Mononuclear cell (primary cell): Measurements from ENCODE around the gene SHROOM4. TPM values are rescaled to one million over a fixed set of nuclear protein-coding genes. Genes with fewer than 3 reads are reported as not detected.

Experiments
- H3K27me3 ChIP-seq: 2 replicates; pipeline ENCODE4 v1.6.0; 2011; ENCODE audit warnings: low read length, control low read depth; ENCODE audit not compliant: insufficient read depth
- H3K4me1 ChIP-seq: 2 replicates; pipeline ENCODE4 v1.5.1; 2011; ENCODE audit warnings: mild to moderate bottlenecking, low read length, control low read depth; ENCODE audit not compliant: insufficient read depth
- H3K4me3 ChIP-seq: 2 replicates; pipeline ENCODE4 v1.5.1; 2011; ENCODE audit warnings: mild to moderate bottlenecking, low read length, moderate library complexity
- H3K9me3 ChIP-seq: 2 replicates; pipeline ENCODE4 v1.5.1; 2011; ENCODE audit warnings: low read depth, mild to moderate bottlenecking, control low read depth, low read length
- total RNA-seq: library from RNA; depleted of rRNA; stranded (reverse); fragments of >200 nt; gene quantifications from one replicate; pipeline ENCODE4 v1.2.3, GENCODE V29; 2012

The SHROOM4 gene
- total RNA-seq, 1 donor = 0.31 TPM

DNA sequence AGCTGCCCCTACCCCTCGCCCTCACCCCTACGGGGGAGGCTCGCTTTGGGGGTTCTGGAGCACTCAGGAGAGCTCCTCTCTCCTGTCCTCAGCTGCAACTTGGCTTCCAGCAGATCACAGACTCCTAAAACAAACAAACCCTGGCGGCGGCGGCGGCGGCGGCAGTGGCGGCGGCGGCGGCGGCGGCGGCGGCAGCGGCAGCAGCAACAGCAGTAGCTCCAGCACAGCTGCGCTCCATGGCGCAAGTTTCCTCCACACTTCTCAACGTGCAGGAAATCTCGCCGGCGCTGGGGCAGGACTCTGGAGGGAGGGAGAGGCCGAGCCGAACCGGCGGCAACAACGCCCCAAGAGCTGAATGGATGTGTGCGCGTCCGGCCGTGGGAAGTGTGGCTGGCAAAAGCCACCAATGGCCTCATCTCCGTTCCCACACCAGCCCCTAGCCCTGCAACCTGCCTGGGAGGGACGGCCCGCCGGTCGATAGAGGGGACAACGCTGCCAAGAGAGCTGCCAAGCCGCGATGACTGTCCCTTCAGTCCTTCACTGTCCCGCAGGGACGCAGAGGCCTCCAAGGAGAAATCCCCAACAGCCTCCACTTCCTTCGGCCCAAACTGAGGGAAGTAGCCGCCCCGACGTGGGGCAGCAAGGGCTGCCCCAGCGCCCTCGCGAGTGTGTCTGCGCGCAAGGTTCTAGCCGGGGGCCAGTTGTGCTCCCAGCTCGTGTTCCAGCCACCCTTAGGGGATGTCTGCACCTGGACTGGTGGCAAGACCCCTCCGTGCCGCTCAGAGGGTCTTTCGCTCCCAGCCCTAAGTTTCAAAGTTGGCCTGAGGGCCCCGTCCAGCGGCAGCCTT, 775 bp downstream of the SHROOM4 start:
- H3K27me3 ChIP-seq = no peaks in the 10 kb centered on the region
- H3K4me3 ChIP-seq = no peak overlapping the region

DNA sequence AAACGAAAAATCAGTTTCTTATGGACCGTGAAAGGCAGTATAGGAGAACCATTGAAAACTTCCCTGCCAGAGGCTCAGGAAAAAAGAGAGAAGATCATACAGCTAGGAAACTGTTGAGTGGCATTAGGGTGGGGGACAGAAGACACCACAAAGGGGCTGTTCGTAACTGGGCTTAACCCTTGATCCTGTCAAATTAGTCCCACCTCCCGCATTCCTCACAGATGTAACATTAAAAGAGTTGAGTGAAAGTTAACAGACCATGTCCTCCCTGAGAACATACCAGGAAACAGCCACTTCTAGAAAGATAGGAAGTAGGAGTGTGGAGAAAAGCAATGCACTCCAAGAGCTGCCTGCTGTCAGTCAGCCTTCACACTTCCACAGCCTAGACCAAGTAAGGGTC, 8.7 kb downstream of the SHROOM4 start:
- Histone ChIP-seq H3K4me1 (no peaks in the 10 kb centered on the region), H3K9me3 (no peaks in the 10 kb centered on the region), H3K4me3 (no peak overlapping the region), H3K27me3 (no peaks in the 10 kb centered on the region)

More for the DNA sequence above, 775 bp downstream of the SHROOM4 start:
- H3K9me3 ChIP-seq = no peaks in the 10 kb centered on the region
- no peaks in the 10 kb centered on the region for H3K4me1 ChIP-seq

DNA sequence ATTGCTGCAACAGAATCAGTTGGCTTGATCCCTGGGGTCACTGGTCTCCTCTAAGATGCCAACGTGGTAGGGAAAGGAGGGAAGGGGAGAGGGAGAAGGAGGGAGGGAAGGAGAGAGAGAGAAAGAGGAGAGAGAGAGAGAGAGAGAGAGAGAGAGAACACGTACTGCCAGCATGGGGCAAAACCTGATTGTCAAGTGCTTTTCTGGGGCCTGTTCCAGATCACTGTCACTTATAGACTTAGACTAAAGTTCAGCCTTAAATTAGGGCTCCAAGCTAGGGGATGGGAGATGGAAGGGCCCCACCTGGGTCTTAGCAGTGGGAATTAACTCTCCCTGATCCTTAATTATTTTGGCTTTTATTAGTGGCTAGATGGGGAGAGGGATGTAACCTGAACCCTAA, 12.9 kb downstream of the SHROOM4 start:
- H3K27me3 ChIP-seq = no peaks in the 10 kb centered on the region
- no peaks in the 10 kb centered on the region for H3K4me1 ChIP-seq
- no peak overlapping the region for H3K4me3 ChIP-seq
- no peaks in the 10 kb centered on the region for H3K9me3 ChIP-seq

DNA sequence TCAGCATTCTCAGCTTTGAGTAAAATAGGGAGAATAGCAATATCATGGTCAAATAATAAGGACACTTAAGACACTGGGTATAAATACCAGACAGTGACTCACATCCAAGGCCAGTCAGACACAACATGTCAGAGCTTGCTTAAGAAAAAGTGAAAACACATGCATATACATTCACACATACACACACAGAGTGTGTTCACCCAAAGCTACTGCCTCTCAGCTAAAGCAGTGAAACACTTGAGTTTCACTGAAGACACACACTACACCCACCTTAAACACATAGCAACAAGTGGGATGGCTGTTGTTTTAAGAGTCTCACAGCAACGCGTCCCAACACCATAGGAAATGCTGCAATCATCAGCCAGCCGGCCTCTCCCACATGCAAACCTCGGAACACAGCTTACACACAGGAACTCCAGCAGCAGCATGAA, 14.4 kb downstream of the SHROOM4 start:
- no peak overlapping the region for H3K4me3 ChIP-seq

DNA sequence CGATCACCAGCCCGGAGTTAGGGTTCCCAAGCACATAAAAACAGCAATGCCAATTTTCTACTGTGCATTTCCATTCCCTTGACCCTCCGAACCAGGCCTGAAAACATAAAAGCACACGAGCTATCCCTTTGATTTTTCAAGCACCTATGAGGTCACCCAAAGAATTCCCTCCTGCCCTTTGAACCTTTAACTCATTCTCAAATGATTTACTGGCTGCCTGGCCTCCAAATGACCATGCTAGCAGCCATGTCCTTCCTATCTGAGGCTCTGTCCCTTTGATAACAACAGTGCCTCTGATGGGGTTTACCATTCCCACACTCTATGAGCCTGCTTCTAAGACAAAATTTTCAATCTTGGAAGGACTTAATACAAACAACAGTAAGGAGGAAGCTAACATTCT, 15.2 kb downstream of the SHROOM4 start:
- Histone ChIP-seq H3K4me1 (no peaks in the 10 kb centered on the region), H3K27me3 (no peaks in the 10 kb centered on the region), H3K9me3 (no peaks in the 10 kb centered on the region), H3K4me3 (no peak overlapping the region)

More for the DNA sequence above, 14.4 kb downstream of the SHROOM4 start:
- Histone ChIP-seq H3K4me1 (no peaks in the 10 kb centered on the region), H3K27me3 (no peaks in the 10 kb centered on the region), H3K9me3 (no peaks in the 10 kb centered on the region)

DNA sequence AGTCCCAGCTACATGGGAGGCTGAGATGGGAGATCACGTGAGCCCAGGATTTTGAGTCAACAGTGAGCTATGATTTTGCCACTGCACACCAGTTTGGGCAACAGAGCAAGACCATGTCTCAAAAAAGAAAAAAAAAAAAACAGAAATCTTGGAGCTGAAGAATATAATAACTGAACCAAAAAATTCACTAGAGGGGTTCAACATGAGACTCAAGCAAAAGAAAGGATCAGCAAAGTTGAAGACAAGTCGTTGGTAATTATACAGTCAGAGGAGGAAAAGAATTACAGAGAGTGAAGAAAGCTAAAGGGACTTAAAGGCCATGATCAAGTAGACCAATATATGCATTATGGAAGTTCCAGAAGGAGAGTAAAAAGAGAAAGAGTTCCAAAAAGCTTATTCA, 26.9 kb downstream of the SHROOM4 start:
- Histone ChIP-seq H3K27me3 (no peaks in the 10 kb centered on the region), H3K9me3 (no peaks in the 10 kb centered on the region), H3K4me3 (no peak overlapping the region), H3K4me1 (no peaks in the 10 kb centered on the region)

DNA sequence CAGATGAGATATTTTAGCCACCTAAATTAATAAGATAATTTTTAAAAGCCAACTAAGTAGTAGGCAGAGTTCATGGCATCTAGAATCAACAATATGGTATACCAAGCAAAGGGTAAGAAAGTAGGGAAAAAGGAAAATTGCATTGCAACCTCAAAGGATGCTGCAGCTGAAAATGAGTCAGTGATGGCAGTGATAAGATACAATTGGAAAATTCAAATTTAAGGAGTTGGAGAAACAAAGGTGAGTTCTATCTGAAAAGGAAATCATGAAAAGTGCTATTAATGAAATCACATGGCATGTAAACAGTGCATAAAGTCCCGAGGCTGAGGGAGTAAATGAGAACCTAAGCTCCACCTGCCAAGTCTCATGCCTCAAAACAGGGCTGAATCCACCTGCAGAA, 33.9 kb downstream of the SHROOM4 start:
- no peaks in the 10 kb centered on the region for H3K9me3 ChIP-seq
- H3K27me3 ChIP-seq = no peaks in the 10 kb centered on the region
- no peak overlapping the region for H3K4me3 ChIP-seq
- no peaks in the 10 kb centered on the region for H3K4me1 ChIP-seq

DNA sequence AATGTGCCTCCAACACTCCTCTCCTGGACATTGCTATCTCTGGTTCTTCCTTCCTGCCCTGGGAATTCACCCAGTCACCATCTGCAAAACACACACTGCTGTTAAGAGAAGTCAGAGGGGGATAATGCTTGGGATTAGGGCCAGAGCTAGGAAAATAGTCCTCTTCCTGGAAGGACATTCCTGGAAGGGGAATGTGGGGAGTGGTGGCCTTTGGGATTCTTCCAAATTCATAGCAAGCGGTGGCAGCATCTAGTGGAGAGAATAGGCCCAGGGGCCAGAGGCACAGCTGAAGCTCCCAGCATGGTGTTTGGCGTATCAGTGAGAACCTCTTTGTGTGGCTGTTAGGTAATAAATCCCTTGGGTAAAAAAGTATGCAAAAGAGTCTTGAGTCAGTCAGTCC, 34.3 kb downstream of the SHROOM4 start:
- Histone ChIP-seq H3K27me3 (no peaks in the 10 kb centered on the region), H3K4me1 (no peaks in the 10 kb centered on the region), H3K4me3 (no peak overlapping the region), H3K9me3 (no peaks in the 10 kb centered on the region)

DNA sequence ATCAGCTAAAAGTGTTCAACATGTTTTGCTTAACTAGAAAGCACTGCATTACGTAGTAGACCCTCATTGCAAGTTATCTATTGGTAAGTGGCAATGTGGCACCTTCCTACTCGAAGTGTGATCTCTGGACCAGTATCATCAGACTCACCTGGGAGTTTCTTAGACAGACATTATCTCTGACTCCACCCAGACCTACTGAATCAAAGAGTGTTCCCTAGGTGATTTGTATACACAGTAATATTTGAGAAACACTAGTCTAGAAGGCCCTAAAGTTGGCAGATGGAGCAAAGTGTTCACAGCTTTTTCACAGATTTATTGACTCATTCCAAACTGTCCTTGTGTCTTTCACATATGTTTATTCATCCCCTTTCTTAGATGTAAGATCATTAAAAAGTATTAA, 35.7 kb downstream of the SHROOM4 start:
- Histone ChIP-seq H3K4me3 (no peak overlapping the region), H3K27me3 (no peaks in the 10 kb centered on the region), H3K4me1 (no peaks in the 10 kb centered on the region), H3K9me3 (no peaks in the 10 kb centered on the region)

DNA sequence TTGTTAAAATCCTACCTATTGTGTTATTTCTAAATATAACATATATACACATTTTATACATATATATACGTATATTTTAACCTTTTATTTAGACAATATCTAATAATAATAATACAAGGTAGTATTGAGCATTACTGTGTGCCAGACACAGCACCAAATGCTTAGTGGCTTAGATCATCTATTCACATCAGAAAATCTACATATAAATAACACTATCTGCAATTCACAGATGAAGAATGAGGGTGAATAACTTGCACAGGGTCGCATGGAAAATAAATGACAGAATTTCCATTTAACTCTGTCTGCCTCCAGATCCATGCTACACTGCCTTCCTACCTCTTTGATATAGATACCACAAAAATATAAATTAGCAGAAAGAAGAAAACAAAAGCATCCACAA, 37.7 kb downstream of the SHROOM4 start:
- no peaks in the 10 kb centered on the region for H3K27me3 ChIP-seq
- no peaks in the 10 kb centered on the region for H3K4me1 ChIP-seq
- H3K4me3 ChIP-seq = no peak overlapping the region
- H3K9me3 ChIP-seq = no peaks in the 10 kb centered on the region

DNA sequence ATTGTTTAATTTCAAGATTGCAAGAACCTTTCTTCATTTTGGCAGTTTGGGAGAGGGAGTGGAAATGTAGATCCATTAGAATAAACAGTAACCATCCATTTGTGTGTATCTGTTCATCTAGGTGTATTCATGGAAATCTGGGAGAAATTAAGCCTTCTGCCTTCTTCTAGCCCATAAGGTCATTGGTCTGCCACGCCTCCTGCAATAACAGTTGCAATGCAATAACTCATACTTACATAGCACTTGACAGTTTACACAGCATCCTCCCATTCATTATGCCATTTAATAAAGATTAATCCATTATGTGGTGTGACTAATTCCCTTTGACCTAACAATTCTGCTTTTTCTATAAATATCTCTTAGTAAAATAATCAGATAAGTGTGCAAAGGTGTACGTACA, 42.6 kb downstream of the SHROOM4 start:
- no peak overlapping the region for H3K4me3 ChIP-seq
- no peaks in the 10 kb centered on the region for H3K27me3 ChIP-seq
- H3K4me1 ChIP-seq = no peaks in the 10 kb centered on the region

DNA sequence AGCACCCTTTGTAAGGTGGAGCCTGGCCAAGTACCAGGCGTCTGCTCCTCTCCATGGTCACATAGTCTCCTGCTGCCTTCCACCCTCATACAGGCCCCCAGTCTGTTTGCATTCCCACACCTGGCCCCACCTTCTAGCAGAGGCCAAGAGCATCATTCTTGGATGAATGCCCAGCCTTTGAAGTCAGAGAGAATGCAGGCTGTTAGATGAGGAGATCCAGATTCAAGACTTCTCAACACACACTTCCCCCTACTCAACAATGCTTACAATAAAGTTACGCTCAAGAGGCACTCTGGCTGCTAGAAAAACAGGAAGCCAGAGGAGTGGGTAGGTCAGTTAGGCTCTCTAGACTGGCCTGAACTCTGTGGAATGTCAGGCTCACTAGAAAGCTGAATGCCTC, 43.3 kb downstream of the SHROOM4 start:
- Histone ChIP-seq H3K4me3 (no peak overlapping the region), H3K27me3 (no peaks in the 10 kb centered on the region), H3K4me1 (no peaks in the 10 kb centered on the region), H3K9me3 (no peaks in the 10 kb centered on the region)

More for the DNA sequence above, 42.6 kb downstream of the SHROOM4 start:
- H3K9me3 ChIP-seq = no peaks in the 10 kb centered on the region

DNA sequence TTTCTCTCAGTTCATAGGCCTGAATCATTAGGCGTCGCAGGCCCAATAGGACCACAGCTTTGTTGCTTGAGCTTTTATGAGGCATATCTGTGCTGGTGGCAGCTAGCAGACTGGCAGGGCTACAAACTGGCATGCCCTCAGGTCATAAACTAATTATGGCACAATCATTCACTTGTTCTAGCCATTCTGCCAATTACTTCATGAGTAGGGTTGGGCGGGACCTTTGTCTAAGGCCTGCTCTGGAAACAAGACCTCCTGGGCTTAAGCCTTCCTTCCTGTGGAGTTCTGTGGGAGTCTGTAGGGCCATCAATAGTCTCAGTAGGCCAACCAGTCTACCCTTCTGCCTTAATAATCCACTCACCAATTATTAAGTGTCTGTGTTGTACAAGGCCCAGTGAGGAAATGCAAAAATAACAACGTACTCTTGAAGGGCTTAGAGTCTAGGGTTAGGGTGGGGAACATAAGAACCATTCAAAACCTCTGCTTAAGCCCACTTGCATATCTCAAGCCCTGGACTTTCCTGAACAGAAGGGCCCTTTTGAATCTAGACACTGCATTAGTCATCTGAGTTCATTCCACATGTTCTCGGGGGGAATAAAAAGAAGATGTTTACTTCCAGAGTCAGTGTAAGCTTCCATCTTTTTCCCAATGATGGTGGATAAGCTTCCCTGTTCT, 44.5 kb downstream of the SHROOM4 start:
- Histone ChIP-seq H3K4me1 (no peaks in the 10 kb centered on the region), H3K4me3 (no peak overlapping the region), H3K27me3 (no peaks in the 10 kb centered on the region), H3K9me3 (no peaks in the 10 kb centered on the region)

DNA sequence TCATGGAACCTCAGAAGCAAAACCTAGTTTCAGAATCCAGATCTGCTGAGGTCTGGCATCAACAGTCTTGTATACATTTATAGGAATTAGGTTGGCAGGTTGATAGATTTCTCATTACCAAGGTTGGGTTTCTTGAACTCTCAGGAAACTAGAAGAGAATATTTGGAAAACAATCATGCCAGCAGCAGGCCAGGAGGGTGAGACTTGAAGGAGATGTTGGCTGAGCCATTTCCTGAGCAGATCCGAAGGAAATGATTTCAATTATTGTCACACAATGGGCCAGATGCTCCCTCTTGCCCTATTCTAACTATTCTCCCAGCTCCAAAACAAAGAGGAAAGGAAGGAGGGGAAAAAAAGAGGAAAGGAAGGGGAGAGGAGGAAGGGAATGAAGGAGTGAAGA, 45.2 kb downstream of the SHROOM4 start:
- Histone ChIP-seq H3K4me3 (no peak overlapping the region), H3K9me3 (no peaks in the 10 kb centered on the region), H3K4me1 (no peaks in the 10 kb centered on the region), H3K27me3 (no peaks in the 10 kb centered on the region)

DNA sequence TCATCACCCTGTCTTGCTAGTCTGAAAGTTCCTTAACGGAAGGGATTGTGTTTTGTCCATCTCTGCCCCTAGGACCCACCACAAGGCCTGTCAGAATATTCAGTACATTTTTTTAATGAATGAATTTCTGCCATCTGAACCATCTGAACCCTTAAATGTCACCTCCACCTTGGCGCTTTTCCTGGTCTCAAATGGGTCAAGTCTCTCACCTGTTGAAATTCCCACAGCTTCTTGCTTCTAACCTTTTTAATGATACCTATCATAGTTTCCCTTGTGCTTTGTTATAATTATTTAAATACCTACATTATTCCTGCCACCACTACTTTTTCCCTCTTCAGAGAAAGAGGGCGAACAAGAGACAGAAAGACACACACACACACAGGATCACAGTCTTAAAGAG, 48.0 kb downstream of the SHROOM4 start:
- H3K4me1 ChIP-seq = no peaks in the 10 kb centered on the region
- no peaks in the 10 kb centered on the region for H3K9me3 ChIP-seq
- no peaks in the 10 kb centered on the region for H3K27me3 ChIP-seq
- H3K4me3 ChIP-seq = no peak overlapping the region

DNA sequence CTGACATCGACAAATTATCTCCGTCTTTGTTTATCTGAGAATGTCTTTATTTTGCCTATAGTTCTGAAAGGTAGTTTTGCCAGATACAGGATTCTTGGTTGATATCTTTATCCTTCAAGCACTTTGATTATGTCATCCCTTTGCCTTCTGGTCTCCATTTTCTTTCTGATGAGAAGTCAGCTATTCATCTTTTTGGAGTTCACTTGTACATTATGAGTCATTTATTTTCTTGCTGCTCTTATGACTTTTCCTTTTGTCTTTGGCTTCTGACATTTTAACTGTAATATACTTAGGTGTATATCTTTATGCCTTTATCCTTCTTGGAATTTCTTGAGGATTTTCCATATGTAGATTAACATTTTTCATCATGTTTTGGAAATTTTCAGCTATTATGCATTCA, 51.4 kb downstream of the SHROOM4 start:
- H3K27me3 ChIP-seq = no peaks in the 10 kb centered on the region
- no peaks in the 10 kb centered on the region for H3K4me1 ChIP-seq
- no peak overlapping the region for H3K4me3 ChIP-seq
- no peaks in the 10 kb centered on the region for H3K9me3 ChIP-seq
